CD4-positive, alpha-beta T cell (primary cell): ENCODE measurements around the gene KRTDAP. TPM values are rescaled to one million over a fixed set of nuclear protein-coding genes. Genes with fewer than 3 reads are reported as not detected.
"Not testable (repeated sequence)": the region's sequence is repeated elsewhere in the genome, so short reads cannot be mapped to it uniquely, and the experiment has no call there.

Experiments used
- ATAC-seq: fragments of 200-7000 bp; cut with Tn5 transposase; one replicate; pipeline ENCODE4 v1.10.0; 2022; ENCODE audit warnings: mild to moderate bottlenecking; ENCODE audit not compliant: poor library complexity
- CTCF ChIA-PET: fragments of 350-600 bp; sonication (Branson Sonifier 250); formaldehyde crosslinking; loops from one replicate; lab custom pipeline; 2021; ENCODE audit warnings: antibody characterized with exemption, inconsistent platforms; lab: Charles Lee
- POLR2A ChIA-PET: fragments of 350-600 bp; sonication (Branson Sonifier 250); formaldehyde crosslinking; loops from one replicate; lab custom pipeline; 2021; ENCODE audit warnings: antibody characterized with exemption, inconsistent platforms; lab: Charles Lee
- DNase-seq, 14 experiments: peaks; one replicate each; pipeline ENCODE4 v3.0.0-alpha.2; 2013 to 2020; ENCODE audit warnings: mixed read lengths in 2 of 14
- H3K27ac ChIP-seq, 2 donors: one replicate each; pipeline versions ENCODE4 v1.5.1 to v1.7.0; 2013; ENCODE audit warnings: low read length in 2 of 2, low read depth in 1 of 2, mild to moderate bottlenecking in 1 of 2
- H3K27me3 ChIP-seq, 2 experiments: 1 replicate in 1 of 2; 2 replicates in 1 of 2; pipeline versions ENCODE4 v1.6.1 to v1.7.0; 2013; ENCODE audit warnings: low read length in 2 of 2, control low read depth in 1 of 2, mild to moderate bottlenecking in 1 of 2, moderate library complexity in 1 of 2; ENCODE audit not compliant: insufficient read depth in 2 of 2, control insufficient read depth in 1 of 2
- H3K36me3 ChIP-seq: one replicate; pipeline ENCODE4 v1.6.1; 2013; ENCODE audit warnings: low read length, control low read depth; ENCODE audit not compliant: insufficient read depth
- H3K4me1 ChIP-seq: one replicate; pipeline ENCODE4 v1.6.1; 2013; ENCODE audit warnings: low read length, control low read depth; ENCODE audit not compliant: insufficient read depth
- H3K4me3 ChIP-seq: one replicate; pipeline ENCODE4 v1.5.1; 2013; ENCODE audit warnings: mild to moderate bottlenecking, low read length, moderate library complexity
- H3K9me3 ChIP-seq, 2 experiments: 1 replicate in 1 of 2; 2 replicates in 1 of 2; pipeline versions ENCODE4 v1.6.1 to v1.7.0; 2013; ENCODE audit warnings: low read length in 2 of 2, mild to moderate bottlenecking in 2 of 2, control low read depth in 1 of 2, moderate library complexity in 1 of 2; ENCODE audit not compliant: control insufficient read depth in 1 of 2, insufficient read depth in 1 of 2
- H3K27ac Mint-ChIP-seq: one replicate; pipeline ENCODE4 v1.8.0; 2020; ENCODE audit warnings: mixed read lengths
- H3K27me3 Mint-ChIP-seq: one replicate; pipeline ENCODE4 v1.8.0; 2021; ENCODE audit warnings: mixed read lengths
- H3K36me3 Mint-ChIP-seq: one replicate; pipeline ENCODE4 v1.8.0; 2021; ENCODE audit warnings: low read depth, mixed read lengths
- H3K4me1 Mint-ChIP-seq: one replicate; pipeline ENCODE4 v1.8.0; 2021; ENCODE audit warnings: low read depth, mixed read lengths
- H3K4me3 Mint-ChIP-seq: one replicate; pipeline ENCODE4 v1.8.0; 2020; ENCODE audit warnings: mild to moderate bottlenecking, mixed read lengths
- H3K9me3 Mint-ChIP-seq: one replicate; pipeline ENCODE4 v1.8.0; 2020; ENCODE audit warnings: mixed read lengths
- CTCF ChIP-seq: fragments of 200-600 bp; IDR thresholded peaks from one replicate; pipeline ENCODE4 v1.8.0; 2022; ENCODE audit warnings: antibody characterized with exemption, mild to moderate bottlenecking
- intact Hi-C, 2 experiments: fragments of 100-400 bp; cut with DNase I in 1 of 2; cut with micrococcal nuclease in 1 of 2; formaldehyde crosslinking; loops; one replicate each; pipeline versions ENCODE4 v1.15.1 to v1.9.0; 2023 to 2025; cut with DNase I, micrococcal nuclease
- total RNA-seq, 174 experiments: library from RNA in 2 of 174; stranded (reverse) in 2 of 174; gene quantifications; one replicate each; pipeline ENCODE4 v1.2.3 and lab custom pipeline; 2021 to 2026

The KRTDAP gene
- total RNA-seq, 2 experiments from 2014 or later = not detected

- no peaks in the 10 kb centered on the region for H3K27me3 Mint-ChIP-seq
- intact Hi-C loops = no loop called here
- Histone ChIP-seq H3K27me3 (no peaks in the 10 kb centered on the region), H3K36me3 (no peaks in the 10 kb centered on the region), H3K4me1 (peaks cover 5% of the 10 kb centered on the region), H3K9me3 (no peaks in the 10 kb centered on the region), H3K4me3 (no peak overlapping the region), H3K27ac (no peak overlapping the region)
- no peaks in the 10 kb centered on the region for H3K36me3 Mint-ChIP-seq
- no peaks in the 10 kb centered on the region for H3K9me3 Mint-ChIP-seq
- TF ChIP-seq CTCF = no peak
- no peaks in the 10 kb centered on the region for H3K4me1 Mint-ChIP-seq
- no peak overlapping the region for H3K4me3 Mint-ChIP-seq
- DNase-seq (no peak), ATAC-seq (no peak)
- ChIA-PET POLR2A (no interaction called here), CTCF (interaction anchor here (2.2 to 2.7 kb wide), 2 partner anchors 25 to 117 kb away, joined by 7 to 27 read pairs; no protein-coding TSS in a partner anchor)
- H3K27ac Mint-ChIP-seq = no peak overlapping the region
Measured at GRCh38 chr19:35470128-35470527, 20.1 kb downstream of the KRTDAP start.

- no peaks in the 10 kb centered on the region for H3K36me3 Mint-ChIP-seq
- Histone ChIP-seq H3K9me3 (no peaks in the 10 kb centered on the region), H3K27ac (no peak overlapping the region), H3K4me3 (no peak overlapping the region), H3K36me3 (no peaks in the 10 kb centered on the region), H3K27me3 (no peaks in the 10 kb centered on the region), H3K4me1 (peaks cover 12% of the 10 kb centered on the region)
- no peaks in the 10 kb centered on the region for H3K9me3 Mint-ChIP-seq
- CTCF ChIA-PET = interaction anchor here (1.1 to 2.7 kb wide), 4 partner anchors 9 to 115 kb away, joined by 3 to 27 read pairs (median 4); no protein-coding TSS in a partner anchor
- H3K27ac Mint-ChIP-seq = no peak overlapping the region
- peaks cover 1% of the 10 kb centered on the region for H3K4me1 Mint-ChIP-seq
- ATAC-seq = peak; percentile 100
- H3K27me3 Mint-ChIP-seq = no peaks in the 10 kb centered on the region
- POLR2A ChIA-PET = no interaction called here
- DNase-seq = peak; percentile 42 to 85 (median 58)
- intact Hi-C loops = loop anchor here (1.0 to 10.0 kb wide), 6 partner anchors 116 to 402 kb away; partner anchors contain the start of genes LSR (in 2 of the 2) and FXYD7 (in 1 of the 2)
- peak; percentile 55 for TF ChIP-seq CTCF
- H3K4me3 Mint-ChIP-seq = no peak overlapping the region
Measured at GRCh38 chr19:35468637-35469036, 21.6 kb downstream of the KRTDAP start.

GRCh38 chr19:35466259-35466658 is 24.0 kb downstream of the KRTDAP start:
- H3K4me3 Mint-ChIP-seq = no peak overlapping the region
- intact Hi-C loops = loop anchor here (5.0 to 10.0 kb wide), 4 partner anchors 219 to 399 kb away; partner anchors contain the start of genes LSR (in 2 of the 2) and FXYD7 (in 1 of the 2)
- H3K36me3 ChIP-seq = no peaks in the 10 kb centered on the region
- no peak overlapping the region for H3K27ac Mint-ChIP-seq
- H3K4me1 ChIP-seq = peaks cover 35% of the 10 kb centered on the region
- no peak overlapping the region for H3K4me3 ChIP-seq
- no peaks in the 10 kb centered on the region for H3K36me3 Mint-ChIP-seq
- H3K27ac ChIP-seq = no peak overlapping the region
- no peak for TF ChIP-seq CTCF
- DNase-seq (no peak), ATAC-seq (no peak)
- H3K4me1 Mint-ChIP-seq = peaks cover 17% of the 10 kb centered on the region
- ChIA-PET CTCF (interaction anchor here (0.6 kb wide), 1 partner anchor 300 kb away, joined by 3 read pairs; no protein-coding TSS in a partner anchor), POLR2A (interaction anchor here (0.6 kb wide), 1 partner anchor 131 kb away, joined by 4 read pairs; no protein-coding TSS in a partner anchor)
- H3K27me3 ChIP-seq = no peaks in the 10 kb centered on the region
- H3K9me3 ChIP-seq = no peaks in the 10 kb centered on the region
- H3K27me3 Mint-ChIP-seq = no peaks in the 10 kb centered on the region
- H3K9me3 Mint-ChIP-seq = no peaks in the 10 kb centered on the region

GRCh38 chr19:35462956-35463355 is 27.3 kb downstream of the KRTDAP start:
- intact Hi-C loops = loop anchor here in 1 of 2 experiments (10.0 kb wide), 2 partner anchors 218 to 318 kb away; partner anchors contain the start of genes FXYD7 and LSR
- CTCF ChIA-PET = interaction anchor here (0.8 to 3.0 kb wide), 6 partner anchors 10 to 322 kb away, joined by 3 to 12 read pairs (median 4); no protein-coding TSS in a partner anchor

More at GRCh38 chr19:35462956-35463355, 27.3 kb downstream of the KRTDAP start:
- not testable (repeated sequence) for H3K36me3 ChIP-seq, H3K9me3 Mint-ChIP-seq, H3K27me3 Mint-ChIP-seq, DNase-seq, H3K36me3 Mint-ChIP-seq, H3K4me3 ChIP-seq, H3K9me3 ChIP-seq, H3K27me3 ChIP-seq
- POLR2A ChIA-PET = interaction anchor here (0.8 to 2.0 kb wide), 17 partner anchors 9 to 338 kb away, joined by 3 to 15 read pairs (median 5); partner anchors contain the start of genes FFAR1, FFAR2, FFAR3 and LIN37
- Mint-ChIP-seq H3K4me3 (peak overlapping the region; percentile 52), H3K4me1 (peaks cover 29% of the 10 kb centered on the region), H3K27ac (peak overlapping the region; percentile 75)
- H3K27ac ChIP-seq = peak overlapping the region; percentile 40 to 66
- H3K4me1 ChIP-seq = peaks cover 51% of the 10 kb centered on the region
- peak; percentile 61 for ATAC-seq
